Panc1 (cell line): ENCODE data around the gene RABGGTA. TPM values are rescaled to one million over a fixed set of nuclear protein-coding genes. Genes with fewer than 3 reads are reported as not detected.
"Not testable (repeated sequence)": the region's sequence is repeated elsewhere in the genome, so short reads cannot be mapped to it uniquely, and the experiment has no call there.

Experiments used
- ATAC-seq: fragments of 200-7000 bp; cut with Tn5 transposase; 2 replicates; pipeline ENCODE4 v1.9.1; 2020; ENCODE audit warnings: mild to moderate bottlenecking, moderate library complexity
- BruUV-seq: library from RNA; stranded (reverse); fragments of 400-500 nt; replicated peaks from 2 replicates; lab custom pipeline; 2021; lab: Mats Ljungman, UMichigan
- CTCF ChIA-PET: fragments of 300-600 bp; sonication (Branson Sonifier 250); formaldehyde crosslinking; loops from one replicate; lab custom pipeline; 2022; ENCODE audit warnings: antibody characterized with exemption; lab: Charles Lee
- POLR2A ChIA-PET: fragments of 300-600 bp; sonication (Branson Sonifier 250); formaldehyde crosslinking; loops from one replicate; lab custom pipeline; 2022; ENCODE audit warnings: antibody characterized with exemption; lab: Charles Lee
- DNase-seq: peaks from one replicate; pipeline ENCODE4 v3.0.0-alpha.2; 2010; ENCODE audit warnings: low read depth, low spot score
- H3K27ac ChIP-seq: 2 replicates; pipeline ENCODE4 v1.5.1; 2011; ENCODE audit warnings: mild to moderate bottlenecking, low read length, inconsistent platforms
- H3K27me3 ChIP-seq: fragments of 200-500 bp; sonication (Bioruptor generic); 2 replicates; pipeline ENCODE4 v1.6.0; 2014; ENCODE audit warnings: low read length, inconsistent platforms; ENCODE audit not compliant: control insufficient read depth, insufficient read depth
- H3K36me3 ChIP-seq: fragments of 200-500 bp; sonication (Bioruptor generic); 2 replicates; pipeline ENCODE4 v1.5.1; 2014; ENCODE audit warnings: inconsistent platforms, mild to moderate bottlenecking, low read length, moderate library complexity; ENCODE audit not compliant: control insufficient read depth, insufficient read depth
- H3K4me1 ChIP-seq: 2 replicates; pipeline ENCODE4 v1.5.1; 2011; ENCODE audit warnings: inconsistent platforms, mild to moderate bottlenecking, low read length, moderate library complexity; ENCODE audit not compliant: control insufficient read depth, insufficient read depth
- H3K4me3 ChIP-seq, 2 experiments: 2 replicates each; pipeline ENCODE4 v1.5.1; 2011 to 2012; ENCODE audit warnings: low read depth in 2 of 2, low read length in 2 of 2, mild to moderate bottlenecking in 2 of 2, inconsistent platforms in 1 of 2, moderate library complexity in 1 of 2
- H3K9me3 ChIP-seq: fragments of 200-500 bp; sonication (Bioruptor generic); 2 replicates; pipeline ENCODE4 v1.5.1; 2014; ENCODE audit warnings: low read depth, mild to moderate bottlenecking, inconsistent platforms, low read length, moderate library complexity; ENCODE audit not compliant: control insufficient read depth, insufficient read depth
- CTCF ChIP-seq: fragments of 450-650 bp; IDR thresholded peaks from 2 replicates; pipeline ENCODE4 v1.5.1; 2017; ENCODE audit warnings: mild to moderate bottlenecking
- POLR2AphosphoS5 ChIP-seq: IDR thresholded peaks from 2 replicates; pipeline ENCODE4 v1.6.1; 2012; ENCODE audit warnings: mild to moderate bottlenecking, low read depth, low read length, moderate library complexity
- REST ChIP-seq, 2 experiments: IDR thresholded peaks; 2 replicates each; pipeline ENCODE4 v1.6.1; 2011 to 2012; ENCODE audit warnings: low read depth in 2 of 2, control low read depth in 1 of 2, low read length in 1 of 2, mild to moderate bottlenecking in 1 of 2, moderate library complexity in 1 of 2; ENCODE audit not compliant: insufficient read depth in 1 of 2
- SIN3A ChIP-seq: IDR thresholded peaks from 2 replicates; pipeline ENCODE4 v1.6.1; 2012; ENCODE audit warnings: low read depth, mild to moderate bottlenecking, low read length, moderate library complexity, borderline replicate concordance; ENCODE audit not compliant: insufficient read depth
- TCF7L2 ChIP-seq: IDR thresholded peaks from 2 replicates; pipeline ENCODE4 v1.6.1; 2011; ENCODE audit warnings: mild to moderate bottlenecking, low read depth, low read length, inconsistent platforms
- in situ Hi-C: cut with HindIII; loops from 2 replicates; pipeline ENCODE4 v1.10.0; 2016; ENCODE audit warnings: low sequenced_read_pairs, low pct_unique_long_range_greater_than_20kb
- intact Hi-C: fragments of 100-400 bp; cut with micrococcal nuclease; formaldehyde crosslinking; loops from one replicate; pipeline ENCODE4 v1.10.0; 2022; ENCODE audit not compliant: unreplicated experiment
- total RNA-seq: library from RNA; stranded (reverse); gene quantifications from one replicate; pipeline ENCODE4 v1.2.1, GENCODE V29; 2021; ENCODE audit not compliant: unreplicated experiment

RABGGTA gene
- total RNA-seq, 1 experiment from 2014 or later = 30.9 TPM

- H3K9me3 ChIP-seq = no peaks in the 10 kb centered on the region
- peaks cover 3% of the 10 kb centered on the region for H3K4me1 ChIP-seq
- H3K36me3 ChIP-seq = peaks cover 5% of the 10 kb centered on the region
- ATAC-seq (no peak), DNase-seq (no peak)
- no peaks in the 10 kb centered on the region for H3K27me3 ChIP-seq
- BruUV-seq = no TSS peak
- TF ChIP-seq CTCF (no peak), SIN3A (no peak), TCF7L2 (no peak), REST (IDR thresholded peaks at IDR 0.05; ENCODE audit: insufficient read depth in 1 of 2, low read depth in 2 of 2, low read length in 1 of 2) (no peak), POLR2AphosphoS5 (no peak)
- no peak overlapping the region for H3K27ac ChIP-seq
- CTCF ChIA-PET = interaction anchor here (0.7 kb wide), 2 partner anchors 183 to 212 kb away, joined by 11 to 13 read pairs; no protein-coding TSS in a partner anchor
- intact Hi-C loops = no loop called here
- in situ Hi-C loops = no loop called here
- H3K4me3 ChIP-seq = no peak overlapping the region
- POLR2A ChIA-PET = no interaction called here
Observed at GRCh38 chr14:24219080-24219479, 52.3 kb downstream of the RABGGTA start.

GRCh38 chr14:24216876-24217275, 54.5 kb downstream of the RABGGTA start:
- POLR2A ChIA-PET, intact Hi-C loops, ATAC-seq, DNase-seq, in situ Hi-C loops, H3K4me1 ChIP-seq, H3K4me3 ChIP-seq, CTCF ChIA-PET, H3K27ac ChIP-seq, H3K36me3 ChIP-seq, H3K27me3 ChIP-seq, H3K9me3 ChIP-seq, BruUV-seq: not testable (repeated sequence)

- Histone ChIP-seq H3K36me3 (peaks cover 5% of the 10 kb centered on the region), H3K27ac (peak overlapping the region; percentile 48), H3K27me3 (no peaks in the 10 kb centered on the region), H3K9me3 (no peaks in the 10 kb centered on the region), H3K4me1 (peaks cover 9% of the 10 kb centered on the region), H3K4me3 (peak overlapping the region; percentile 74 to 77)
- DNase-seq (no peak), ATAC-seq (no peak)
- BruUV-seq = no TSS peak
- in situ Hi-C loops = no loop called here
- POLR2A ChIA-PET = no interaction called here
- intact Hi-C loops = no loop called here
- TF ChIP-seq TCF7L2 = no peak
- TF ChIP-seq POLR2AphosphoS5 = no peak
- no peak for TF ChIP-seq REST (IDR thresholded peaks at IDR 0.05; ENCODE audit: insufficient read depth in 1 of 2, low read depth in 2 of 2, low read length in 1 of 2)
- no peak for TF ChIP-seq SIN3A
- TF ChIP-seq CTCF = no peak
- CTCF ChIA-PET = interaction anchor here (0.6 to 1.0 kb wide), 2 partner anchors 83 to 111 kb away, joined by 3 to 10 read pairs; no protein-coding TSS in a partner anchor
Observed at GRCh38 chr14:24216345-24216699, 55.1 kb downstream of the RABGGTA start.
